Ishikawa (cell line): ENCODE results near the gene PLEKHA7.

Source experiments
- CEBPB ChIP-seq: IDR thresholded peaks from 2 replicates; pipeline ENCODE4 v1.6.1; 2012
- CREB1 ChIP-seq: IDR thresholded peaks from 2 replicates; pipeline ENCODE4 v1.6.1; 2012; ENCODE audit warnings: low read depth
- EP300 ChIP-seq: IDR thresholded peaks from 2 replicates; pipeline ENCODE4 v1.6.1; 2012; ENCODE audit warnings: borderline replicate concordance
- FOXM1 ChIP-seq: IDR thresholded peaks from 2 replicates; pipeline ENCODE4 v1.6.1; 2012; ENCODE audit warnings: low read depth, borderline replicate concordance
- NFIC ChIP-seq: IDR thresholded peaks from 2 replicates; pipeline ENCODE4 v1.6.1; 2012
- RAD21 ChIP-seq: IDR thresholded peaks from 2 replicates; pipeline ENCODE4 v1.6.1; 2012; ENCODE audit warnings: low read depth
- REST ChIP-seq: IDR thresholded peaks from 2 replicates; pipeline ENCODE4 v1.6.1; 2012; ENCODE audit warnings: low read depth, mild to moderate bottlenecking
- TAF1 ChIP-seq: IDR thresholded peaks from 2 replicates; pipeline ENCODE4 v1.6.1; 2012; ENCODE audit warnings: low read depth, mild to moderate bottlenecking
- TCF12 ChIP-seq: IDR thresholded peaks from 2 replicates; pipeline ENCODE4 v1.6.1; 2012; ENCODE audit warnings: low read depth
- TEAD4 ChIP-seq: IDR thresholded peaks from 2 replicates; pipeline ENCODE4 v1.6.1; 2012
- YY1 ChIP-seq: IDR thresholded peaks from 2 replicates; pipeline ENCODE4 v1.6.1; 2012; ENCODE audit warnings: low read depth
- ZBTB7A ChIP-seq: IDR thresholded peaks from 2 replicates; pipeline ENCODE4 v1.6.1; 2012; ENCODE audit warnings: low read depth

- TF ChIP-seq RAD21 (no peak), YY1 (peak; percentile 77), REST (no peak), EP300 (peak; percentile 40; the same call in 1 of the 2 replicates), TCF12 (peak; percentile 58), TEAD4 (peak; percentile 44; the same call in 1 of the 2 replicates), FOXM1 (no peak), TAF1 (no peak), CEBPB (peak; percentile 15; the same call in 1 of the 2 replicates), CREB1 (no peak), ZBTB7A (no peak), NFIC (peak; percentile 94)
Observed at GRCh38 chr11:16809886-16810668, 204.1 kb downstream of the PLEKHA7 start.
